GM19463 (cell line): Measurements from ENCODE around the gene LTB4R2.
"Not testable (repeated sequence)": the region's sequence is repeated elsewhere in the genome, so short reads cannot be mapped to it uniquely, and the experiment has no call there.

Experiments used
- ATAC-seq: cut with Tn5 transposase; IDR thresholded peaks from one replicate; pipeline ENCODE4 v1.9.1; 2021; ENCODE audit warnings: mild to moderate bottlenecking, moderate library complexity; ENCODE audit not compliant: unreplicated experiment

The LTB4R2 gene

GRCh38 chr14:24338843-24339242, 28.9 kb downstream of the LTB4R2 start:
- ATAC-seq = no peak

GRCh38 chr14:24339284-24340151, 29.6 kb downstream of the LTB4R2 start, which contains the start of gene RIPK3:
RIPK3 (minus strand) TSS chr14:24339991; CDS start chr14:24339826, 165 bp downstream.
- ATAC-seq = peak; percentile 90

GRCh38 chr14:24340606-24341005, 30.7 kb downstream of the LTB4R2 start:
- ATAC-seq = no peak

- ATAC-seq = no peak
These were observed 32.9 kb downstream of the LTB4R2 start for GRCh38 chr14:24342889-24343288.

GRCh38 chr14:24343795-24344660, 34.1 kb downstream of the LTB4R2 start:
- no peak for ATAC-seq

GRCh38 chr14:24347134-24347533, 37.2 kb downstream of the LTB4R2 start:
- ATAC-seq = no peak

- ATAC-seq = no peak
These were observed 38.2 kb downstream of the LTB4R2 start for GRCh38 chr14:24348186-24348585.

GRCh38 chr14:24349742-24350141, 39.8 kb downstream of the LTB4R2 start:
- no peak for ATAC-seq

GRCh38 chr14:24351517-24351916, 41.6 kb downstream of the LTB4R2 start:
- no peak for ATAC-seq

- ATAC-seq = peak; percentile 76
These were observed 43.9 kb downstream of the LTB4R2 start for GRCh38 chr14:24353559-24354481.

- ATAC-seq = not testable (repeated sequence)
These were observed 44.5 kb downstream of the LTB4R2 start for GRCh38 chr14:24354482-24354825.

- no peak for ATAC-seq
These were observed 45.1 kb downstream of the LTB4R2 start for GRCh38 chr14:24355009-24355408.

- ATAC-seq = no peak
These were observed 46.3 kb downstream of the LTB4R2 start for GRCh38 chr14:24356208-24356607.

GRCh38 chr14:24360281-24360680, 50.3 kb downstream of the LTB4R2 start:
- ATAC-seq = no peak

GRCh38 chr14:24361326-24361725, 51.4 kb downstream of the LTB4R2 start:
- ATAC-seq = no peak
